ENCODE measurements around the gene CBLC. TPM values are rescaled to one million over a fixed set of nuclear protein-coding genes. Genes with fewer than 3 reads are reported as not detected.

Gene CBLC
- polyA plus RNA-seq, 1 experiment: not detected

DNA sequence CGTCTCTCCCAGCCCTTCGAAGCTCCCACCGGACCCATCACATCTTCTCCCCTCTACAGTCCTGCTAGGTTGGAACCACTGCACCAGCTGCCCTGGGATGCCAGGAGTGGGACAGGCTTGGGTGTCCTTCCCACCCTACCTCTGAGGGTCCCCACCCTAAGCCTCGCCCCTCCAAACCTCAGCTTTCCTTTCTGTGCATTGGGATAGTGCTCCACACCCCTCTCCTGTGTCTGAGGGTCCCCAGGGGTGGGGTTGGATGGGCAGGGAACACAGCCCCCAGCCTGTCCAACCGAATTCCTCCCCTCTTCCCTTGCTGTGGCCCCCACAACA lies 31.1 kb upstream of the CBLC start:
- H3K27me3 ChIP-seq (ENCODE audit: control insufficient read depth, insufficient read depth, low read length): no peaks in the 10 kb centered on the region
- H3K9me3 ChIP-seq (ENCODE audit: control insufficient read depth, insufficient read depth, low read length): no peaks in the 10 kb centered on the region
- TF ChIP-seq, protein P1, sequence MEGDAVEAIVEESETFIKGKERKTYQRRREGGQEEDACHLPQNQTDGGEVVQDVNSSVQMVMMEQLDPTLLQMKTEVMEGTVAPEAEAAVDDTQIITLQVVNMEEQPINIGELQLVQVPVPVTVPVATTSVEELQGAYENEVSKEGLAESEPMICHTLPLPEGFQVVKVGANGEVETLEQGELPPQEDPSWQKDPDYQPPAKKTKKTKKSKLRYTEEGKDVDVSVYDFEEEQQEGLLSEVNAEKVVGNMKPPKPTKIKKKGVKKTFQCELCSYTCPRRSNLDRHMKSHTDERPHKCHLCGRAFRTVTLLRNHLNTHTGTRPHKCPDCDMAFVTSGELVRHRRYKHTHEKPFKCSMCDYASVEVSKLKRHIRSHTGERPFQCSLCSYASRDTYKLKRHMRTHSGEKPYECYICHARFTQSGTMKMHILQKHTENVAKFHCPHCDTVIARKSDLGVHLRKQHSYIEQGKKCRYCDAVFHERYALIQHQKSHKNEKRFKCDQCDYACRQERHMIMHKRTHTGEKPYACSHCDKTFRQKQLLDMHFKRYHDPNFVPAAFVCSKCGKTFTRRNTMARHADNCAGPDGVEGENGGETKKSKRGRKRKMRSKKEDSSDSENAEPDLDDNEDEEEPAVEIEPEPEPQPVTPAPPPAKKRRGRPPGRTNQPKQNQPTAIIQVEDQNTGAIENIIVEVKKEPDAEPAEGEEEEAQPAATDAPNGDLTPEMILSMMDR (IDR thresholded peaks at IDR 0.05; ENCODE audit: low read depth, low read length): no peak
- H3K27ac ChIP-seq (ENCODE audit: low read depth, low read length): peak overlapping the region; percentile 73
- ChIA-PET POLR2A (no interaction called here), CTCF (no interaction called here)
- H3K4me3 ChIP-seq (ENCODE audit: low read depth, low read length): no peak overlapping the region
- no peak for DNase-seq (ENCODE audit: low read depth, low spot score)

DNA sequence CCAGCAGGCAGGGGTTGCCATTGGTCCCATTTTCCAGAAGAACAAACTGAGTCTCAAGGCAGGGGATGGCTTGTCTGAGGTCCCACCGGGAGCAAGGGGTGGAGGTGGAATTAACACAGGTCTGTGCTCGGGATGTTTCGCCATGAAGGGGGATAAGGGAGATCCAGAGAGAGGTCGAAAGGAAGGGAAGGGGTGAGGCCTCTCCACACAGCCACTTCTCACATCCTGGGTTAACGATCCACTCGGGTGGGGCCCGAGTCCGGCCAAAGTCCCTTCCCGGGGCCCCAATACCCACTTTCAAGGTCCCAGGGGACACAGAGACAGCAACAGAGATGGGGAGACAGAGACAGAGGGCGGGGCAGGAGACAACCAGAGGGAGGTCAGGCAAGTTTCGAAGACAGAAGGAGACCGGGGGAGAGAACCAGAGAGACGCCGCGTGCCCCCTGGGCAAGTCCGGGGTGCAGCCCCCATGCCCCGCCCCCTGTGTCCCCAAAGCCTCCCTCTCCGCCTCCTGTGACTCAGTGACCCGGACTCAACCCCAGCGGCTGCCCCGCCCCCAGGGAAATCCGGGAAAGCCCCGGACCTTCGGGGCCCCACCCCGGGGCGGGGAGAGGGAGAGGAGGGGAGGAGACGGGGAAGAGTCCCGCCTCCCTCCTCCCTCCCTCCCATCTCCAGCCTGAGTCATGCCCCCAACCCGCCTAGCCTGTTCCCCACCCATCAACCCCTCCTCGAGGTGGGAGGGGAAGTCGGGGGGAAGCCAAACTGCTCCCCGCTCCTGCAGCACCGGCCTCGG lies 30.5 kb upstream of the CBLC start:
- ChIA-PET CTCF (no interaction called here), POLR2A (no interaction called here)
- H3K4me3 ChIP-seq (ENCODE audit: low read depth, low read length): peak overlapping the region; percentile 61
- no peaks in the 10 kb centered on the region for H3K9me3 ChIP-seq (ENCODE audit: control insufficient read depth, insufficient read depth, low read length)
- no peaks in the 10 kb centered on the region for H3K27me3 ChIP-seq (ENCODE audit: control insufficient read depth, insufficient read depth, low read length)
- TF ChIP-seq, protein P1 (IDR thresholded peaks at IDR 0.05; ENCODE audit: low read depth, low read length): no peak
- H3K27ac ChIP-seq (ENCODE audit: low read depth, low read length): peak overlapping the region; percentile 87
- peak; percentile 84 for DNase-seq (ENCODE audit: low read depth, low spot score)

DNA sequence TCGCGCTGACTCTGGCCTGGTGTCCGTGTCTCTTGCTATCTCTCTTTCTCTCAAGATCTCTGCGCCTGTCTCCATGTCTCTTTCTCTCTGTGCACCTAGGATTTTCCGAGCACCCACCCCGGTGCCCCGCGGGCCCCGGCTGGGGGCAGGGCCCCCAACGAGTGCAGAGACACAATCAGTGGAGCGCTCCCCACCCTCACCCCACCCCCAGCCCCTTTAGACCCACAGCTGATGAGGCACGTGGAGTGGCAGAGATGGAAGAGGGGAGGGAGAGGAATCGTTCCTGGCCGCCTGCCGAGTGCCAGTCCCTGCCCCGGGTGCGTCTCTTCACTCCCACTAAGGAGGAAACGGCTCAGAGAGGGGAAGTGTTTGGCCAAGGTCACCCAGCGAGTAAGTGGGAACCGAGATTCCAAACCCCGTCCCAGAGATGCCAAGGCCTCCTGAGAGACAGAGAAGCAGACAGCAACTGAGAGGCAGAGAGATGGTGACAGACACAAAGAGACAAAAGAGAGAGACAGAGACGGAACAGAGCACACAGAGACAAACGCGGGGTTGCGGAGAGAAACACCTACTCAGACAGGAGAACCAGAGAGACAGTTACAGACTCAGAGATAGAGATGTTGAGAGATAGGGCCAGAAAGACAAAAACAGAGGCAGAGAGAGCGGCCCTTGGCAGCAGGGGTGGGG lies 29.8 kb upstream of the CBLC start:
- no peak for DNase-seq (ENCODE audit: low read depth, low spot score)
- peak overlapping the region; percentile 61 for H3K4me3 ChIP-seq (ENCODE audit: low read depth, low read length)
- peak overlapping the region; percentile 87 for H3K27ac ChIP-seq (ENCODE audit: low read depth, low read length)
- CTCF ChIA-PET: no interaction called here
- POLR2A ChIA-PET: no interaction called here
- TF ChIP-seq, protein P1 (IDR thresholded peaks at IDR 0.05; ENCODE audit: low read depth, low read length): no peak
- no peaks in the 10 kb centered on the region for H3K9me3 ChIP-seq (ENCODE audit: control insufficient read depth, insufficient read depth, low read length)
- no peaks in the 10 kb centered on the region for H3K27me3 ChIP-seq (ENCODE audit: control insufficient read depth, insufficient read depth, low read length)

DNA sequence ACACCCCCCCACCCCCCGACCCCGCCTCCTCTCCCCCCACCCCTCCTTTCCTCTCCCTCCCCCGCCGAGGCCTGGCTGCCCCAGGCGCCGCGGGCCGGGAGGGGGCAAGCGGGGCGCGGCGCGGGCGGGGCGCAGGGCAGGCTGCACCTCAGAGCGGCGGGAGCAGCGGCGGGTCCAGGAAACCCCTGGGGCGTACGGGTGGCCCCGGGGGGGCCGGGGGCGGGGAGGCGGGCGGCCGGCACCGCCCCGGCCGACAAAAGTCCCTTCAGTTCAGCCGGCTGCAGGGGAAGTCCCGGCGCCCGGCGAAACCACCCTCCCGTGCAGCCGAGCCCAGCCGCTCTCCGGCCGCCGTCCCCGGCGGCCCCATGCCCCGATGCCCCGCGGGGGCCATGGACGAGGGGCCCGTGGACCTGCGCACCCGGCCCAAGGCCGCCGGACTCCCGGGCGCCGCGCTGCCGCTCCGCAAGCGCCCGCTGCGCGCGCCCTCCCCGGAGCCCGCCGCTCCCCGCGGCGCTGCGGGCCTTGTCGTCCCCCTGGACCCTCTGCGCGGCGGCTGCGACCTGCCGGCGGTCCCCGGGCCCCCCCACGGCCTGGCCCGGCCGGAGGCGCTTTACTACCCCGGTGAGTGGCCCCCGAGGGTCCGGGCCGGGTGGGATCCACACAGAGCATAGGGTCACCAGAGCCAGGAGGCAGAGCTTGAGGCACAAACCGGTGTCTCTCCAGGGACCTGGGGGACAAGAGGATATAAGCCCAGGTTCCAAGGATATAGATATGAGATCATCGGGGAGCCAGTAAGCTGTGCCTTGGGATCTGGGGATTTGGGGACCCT lies 29.1 kb upstream of the CBLC start, which contains the start of gene BCL3:
Gene BCL3 (plus strand): TSS at position 283 of the 829 bp plus-strand sequence. CDS start 83 bp downstream, at position 366.
- TF ChIP-seq, protein P1 (IDR thresholded peaks at IDR 0.05; ENCODE audit: low read depth, low read length): no peak
- no peak for DNase-seq (ENCODE audit: low read depth, low spot score)
- POLR2A ChIA-PET: interaction anchor here (0.7 to 1.3 kb wide), 2 partner anchors 10 to 16 kb away, joined by 3 to 6 read pairs; no protein-coding TSS in a partner anchor

More for the DNA sequence above, 29.1 kb upstream of the CBLC start, which contains the start of gene BCL3:
- Histone ChIP-seq H3K27me3 (ENCODE audit: control insufficient read depth, insufficient read depth, low read length) (no peaks in the 10 kb centered on the region), H3K9me3 (ENCODE audit: control insufficient read depth, insufficient read depth, low read length) (no peaks in the 10 kb centered on the region), H3K4me3 (ENCODE audit: low read depth, low read length) (peak within 1 kb of the TSS; percentile 73), H3K27ac (ENCODE audit: low read depth, low read length) (peak within 1 kb of the TSS; percentile 87)
- CTCF ChIA-PET: interaction anchor here (1.0 to 1.9 kb wide), 2 partner anchors 22 to 24 kb away, joined by 6 to 9 read pairs; no protein-coding TSS in a partner anchor
